ENCODE measurements around the gene NOXA1.
A peak's percentile ranks its signal among the peaks of the same experiment; 100 is the strongest.

Gene NOXA1

DNA sequence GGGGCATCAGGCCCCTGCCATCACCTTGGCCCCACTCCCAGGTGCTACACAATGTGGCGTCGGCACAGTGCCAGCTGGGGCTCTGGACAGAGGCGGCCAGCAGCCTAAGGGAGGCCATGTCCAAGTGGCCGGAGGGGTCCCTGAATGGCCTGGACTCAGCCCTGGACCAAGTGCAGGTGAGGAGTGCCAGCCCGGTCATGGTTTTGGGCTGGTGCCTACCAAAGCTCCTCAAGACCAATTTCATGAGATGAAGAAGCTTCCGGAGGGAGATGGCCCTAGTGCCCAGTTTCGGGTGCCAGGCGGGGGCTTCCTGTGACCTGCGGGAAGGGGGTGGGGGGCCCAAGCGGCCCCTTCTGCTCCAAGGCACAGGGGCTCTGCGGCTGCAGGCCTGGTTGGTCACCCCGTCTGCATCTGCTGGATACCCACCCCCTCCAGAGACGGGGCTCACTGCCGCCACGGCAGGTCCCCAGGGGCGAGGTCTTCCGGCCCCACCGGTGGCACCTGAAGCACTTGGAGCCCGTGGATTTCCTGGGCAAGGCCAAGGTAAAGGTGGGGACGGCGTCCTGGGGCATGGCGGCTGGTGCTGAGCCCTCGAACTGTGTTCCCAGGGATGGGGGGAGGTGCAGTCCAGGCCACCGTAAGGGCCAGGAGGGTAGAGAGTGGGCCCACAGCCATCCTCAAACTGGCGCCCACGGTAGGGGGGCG, 5.8 kb downstream of the NOXA1 start (continued):
- TF ChIP-seq, protein P1, sequence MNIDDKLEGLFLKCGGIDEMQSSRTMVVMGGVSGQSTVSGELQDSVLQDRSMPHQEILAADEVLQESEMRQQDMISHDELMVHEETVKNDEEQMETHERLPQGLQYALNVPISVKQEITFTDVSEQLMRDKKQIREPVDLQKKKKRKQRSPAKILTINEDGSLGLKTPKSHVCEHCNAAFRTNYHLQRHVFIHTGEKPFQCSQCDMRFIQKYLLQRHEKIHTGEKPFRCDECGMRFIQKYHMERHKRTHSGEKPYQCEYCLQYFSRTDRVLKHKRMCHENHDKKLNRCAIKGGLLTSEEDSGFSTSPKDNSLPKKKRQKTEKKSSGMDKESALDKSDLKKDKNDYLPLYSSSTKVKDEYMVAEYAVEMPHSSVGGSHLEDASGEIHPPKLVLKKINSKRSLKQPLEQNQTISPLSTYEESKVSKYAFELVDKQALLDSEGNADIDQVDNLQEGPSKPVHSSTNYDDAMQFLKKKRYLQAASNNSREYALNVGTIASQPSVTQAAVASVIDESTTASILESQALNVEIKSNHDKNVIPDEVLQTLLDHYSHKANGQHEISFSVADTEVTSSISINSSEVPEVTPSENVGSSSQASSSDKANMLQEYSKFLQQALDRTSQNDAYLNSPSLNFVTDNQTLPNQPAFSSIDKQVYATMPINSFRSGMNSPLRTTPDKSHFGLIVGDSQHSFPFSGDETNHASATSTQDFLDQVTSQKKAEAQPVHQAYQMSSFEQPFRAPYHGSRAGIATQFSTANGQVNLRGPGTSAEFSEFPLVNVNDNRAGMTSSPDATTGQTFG (tag by site-specific recombination; IDR thresholded peaks at IDR 0.05; ENCODE audit: borderline replicate concordance) = no peak
- TF ChIP-seq ZNF341 (tag by site-specific recombination; IDR thresholded peaks at IDR 0.05; ENCODE audit: low read depth) = 0 out of 2 replicates have a peak, but pooled peaks have one; percentile 25
- no peak for TF ChIP-seq ZNF837 (tag by site-specific recombination; IDR thresholded peaks at IDR 0.05)
- TF ChIP-seq ZNF24 (tag by site-specific recombination; IDR thresholded peaks at IDR 0.05) = no peak
- TF ChIP-seq, protein P2, sequence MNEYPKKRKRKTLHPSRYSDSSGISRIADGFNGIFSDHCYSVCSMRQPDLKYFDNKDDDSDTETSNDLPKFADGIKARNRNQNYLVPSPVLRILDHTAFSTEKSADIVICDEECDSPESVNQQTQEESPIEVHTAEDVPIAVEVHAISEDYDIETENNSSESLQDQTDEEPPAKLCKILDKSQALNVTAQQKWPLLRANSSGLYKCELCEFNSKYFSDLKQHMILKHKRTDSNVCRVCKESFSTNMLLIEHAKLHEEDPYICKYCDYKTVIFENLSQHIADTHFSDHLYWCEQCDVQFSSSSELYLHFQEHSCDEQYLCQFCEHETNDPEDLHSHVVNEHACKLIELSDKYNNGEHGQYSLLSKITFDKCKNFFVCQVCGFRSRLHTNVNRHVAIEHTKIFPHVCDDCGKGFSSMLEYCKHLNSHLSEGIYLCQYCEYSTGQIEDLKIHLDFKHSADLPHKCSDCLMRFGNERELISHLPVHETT (tag by site-specific recombination; IDR thresholded peaks at IDR 0.05) = no peak
- TF ChIP-seq, protein P3, sequence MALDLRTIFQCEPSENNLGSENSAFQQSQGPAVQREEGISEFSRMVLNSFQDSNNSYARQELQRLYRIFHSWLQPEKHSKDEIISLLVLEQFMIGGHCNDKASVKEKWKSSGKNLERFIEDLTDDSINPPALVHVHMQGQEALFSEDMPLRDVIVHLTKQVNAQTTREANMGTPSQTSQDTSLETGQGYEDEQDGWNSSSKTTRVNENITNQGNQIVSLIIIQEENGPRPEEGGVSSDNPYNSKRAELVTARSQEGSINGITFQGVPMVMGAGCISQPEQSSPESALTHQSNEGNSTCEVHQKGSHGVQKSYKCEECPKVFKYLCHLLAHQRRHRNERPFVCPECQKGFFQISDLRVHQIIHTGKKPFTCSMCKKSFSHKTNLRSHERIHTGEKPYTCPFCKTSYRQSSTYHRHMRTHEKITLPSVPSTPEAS (tag by site-specific recombination; IDR thresholded peaks at IDR 0.05) = no peak
- peak; percentile 53; the same call in 1 of the 2 replicates for TF ChIP-seq ZBTB8A (tag by site-specific recombination; IDR thresholded peaks at IDR 0.05)
- TF ChIP-seq, protein P4, sequence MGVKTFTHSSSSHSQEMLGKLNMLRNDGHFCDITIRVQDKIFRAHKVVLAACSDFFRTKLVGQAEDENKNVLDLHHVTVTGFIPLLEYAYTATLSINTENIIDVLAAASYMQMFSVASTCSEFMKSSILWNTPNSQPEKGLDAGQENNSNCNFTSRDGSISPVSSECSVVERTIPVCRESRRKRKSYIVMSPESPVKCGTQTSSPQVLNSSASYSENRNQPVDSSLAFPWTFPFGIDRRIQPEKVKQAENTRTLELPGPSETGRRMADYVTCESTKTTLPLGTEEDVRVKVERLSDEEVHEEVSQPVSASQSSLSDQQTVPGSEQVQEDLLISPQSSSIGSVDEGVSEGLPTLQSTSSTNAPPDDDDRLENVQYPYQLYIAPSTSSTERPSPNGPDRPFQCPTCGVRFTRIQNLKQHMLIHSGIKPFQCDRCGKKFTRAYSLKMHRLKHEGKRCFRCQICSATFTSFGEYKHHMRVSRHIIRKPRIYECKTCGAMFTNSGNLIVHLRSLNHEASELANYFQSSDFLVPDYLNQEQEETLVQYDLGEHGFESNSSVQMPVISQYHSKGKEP (tag by site-specific recombination; IDR thresholded peaks at IDR 0.05) = no peak
- no peak for TF ChIP-seq ZNF585B (tag by site-specific recombination; IDR thresholded peaks at IDR 0.05)
- TF ChIP-seq, protein P5, sequence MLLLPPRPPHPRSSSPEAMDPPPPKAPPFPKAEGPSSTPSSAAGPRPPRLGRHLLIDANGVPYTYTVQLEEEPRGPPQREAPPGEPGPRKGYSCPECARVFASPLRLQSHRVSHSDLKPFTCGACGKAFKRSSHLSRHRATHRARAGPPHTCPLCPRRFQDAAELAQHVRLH (tag by site-specific recombination; IDR thresholded peaks at IDR 0.05) = no peak

DNA sequence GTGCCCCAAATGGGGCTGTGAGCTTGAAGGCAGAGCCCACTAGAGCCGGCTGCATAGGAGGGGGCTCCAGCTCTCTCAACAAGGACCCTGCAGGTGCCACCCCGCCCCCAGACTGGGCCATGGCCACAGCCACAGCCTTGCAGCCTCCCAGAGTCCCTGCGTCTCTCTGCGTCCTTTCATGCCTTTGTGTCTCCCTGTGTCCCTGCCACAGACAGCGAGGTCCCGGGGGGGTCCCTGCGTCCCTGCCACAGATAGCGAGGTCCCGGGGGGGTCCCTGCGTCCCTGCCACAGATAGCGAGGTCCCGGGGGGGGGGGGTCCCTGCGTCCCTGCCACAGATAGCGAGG, 6.3 kb downstream of the NOXA1 start:
- ChIA-PET CTCF (interaction anchor here (0.6 to 3.4 kb wide), 3 partner anchors 15 to 371 kb away, joined by 3 to 19 read pairs (median 13); no protein-coding TSS in a partner anchor), POLR2A (interaction anchor here (0.6 kb wide), 1 partner anchor 121 kb away, joined by 4 read pairs; no protein-coding TSS in a partner anchor)
- Histone ChIP-seq H3K36me3 (ENCODE audit: control insufficient read depth in 2 of 2, insufficient read depth in 1 of 2, low read length in 2 of 2) (no peaks in the 10 kb centered on the region; a peak in 1 of 3 replicates), H3K9me3 (ENCODE audit: control insufficient read depth, insufficient read depth, low read depth, low read length) (no peaks in the 10 kb centered on the region), H3K27ac (ENCODE audit: extremely low read depth, low read depth, low read length) (no peak overlapping the region), H3K4me1 (ENCODE audit: control insufficient read depth, insufficient read depth, low read length) (no peaks in the 10 kb centered on the region), H3K4me3 (ENCODE audit: low read depth, low read length) (no peak overlapping the region)
- TF ChIP-seq ZNF624 (tag by site-specific recombination; IDR thresholded peaks at IDR 0.05) = no peak
- TF ChIP-seq, protein P6, sequence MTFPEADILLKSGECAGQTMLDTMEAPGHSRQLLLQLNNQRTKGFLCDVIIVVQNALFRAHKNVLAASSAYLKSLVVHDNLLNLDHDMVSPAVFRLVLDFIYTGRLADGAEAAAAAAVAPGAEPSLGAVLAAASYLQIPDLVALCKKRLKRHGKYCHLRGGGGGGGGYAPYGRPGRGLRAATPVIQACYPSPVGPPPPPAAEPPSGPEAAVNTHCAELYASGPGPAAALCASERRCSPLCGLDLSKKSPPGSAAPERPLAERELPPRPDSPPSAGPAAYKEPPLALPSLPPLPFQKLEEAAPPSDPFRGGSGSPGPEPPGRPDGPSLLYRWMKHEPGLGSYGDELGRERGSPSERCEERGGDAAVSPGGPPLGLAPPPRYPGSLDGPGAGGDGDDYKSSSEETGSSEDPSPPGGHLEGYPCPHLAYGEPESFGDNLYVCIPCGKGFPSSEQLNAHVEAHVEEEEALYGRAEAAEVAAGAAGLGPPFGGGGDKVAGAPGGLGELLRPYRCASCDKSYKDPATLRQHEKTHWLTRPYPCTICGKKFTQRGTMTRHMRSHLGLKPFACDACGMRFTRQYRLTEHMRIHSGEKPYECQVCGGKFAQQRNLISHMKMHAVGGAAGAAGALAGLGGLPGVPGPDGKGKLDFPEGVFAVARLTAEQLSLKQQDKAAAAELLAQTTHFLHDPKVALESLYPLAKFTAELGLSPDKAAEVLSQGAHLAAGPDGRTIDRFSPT (tag by site-specific recombination; IDR thresholded peaks at IDR 0.05) = 0 out of 2 replicates have a peak, but pooled peaks have one; percentile 8

All from HEK293 (cell line).